Hematopoietic multipotent progenitor cell treated with erythropoietin and hydrocortisone succinate and interleukin-3 and kit ligand, for 4 days (in vitro differentiated cells): Measurements from ENCODE around the gene GLUL.
"Not testable (repeated sequence)": the region's sequence is repeated elsewhere in the genome, so short reads cannot be mapped to it uniquely, and the experiment has no call there.

Experiments used
- DNase-seq: peaks from one replicate; pipeline ENCODE4 v3.0.0-alpha.2; 2015

GLUL gene

DNA sequence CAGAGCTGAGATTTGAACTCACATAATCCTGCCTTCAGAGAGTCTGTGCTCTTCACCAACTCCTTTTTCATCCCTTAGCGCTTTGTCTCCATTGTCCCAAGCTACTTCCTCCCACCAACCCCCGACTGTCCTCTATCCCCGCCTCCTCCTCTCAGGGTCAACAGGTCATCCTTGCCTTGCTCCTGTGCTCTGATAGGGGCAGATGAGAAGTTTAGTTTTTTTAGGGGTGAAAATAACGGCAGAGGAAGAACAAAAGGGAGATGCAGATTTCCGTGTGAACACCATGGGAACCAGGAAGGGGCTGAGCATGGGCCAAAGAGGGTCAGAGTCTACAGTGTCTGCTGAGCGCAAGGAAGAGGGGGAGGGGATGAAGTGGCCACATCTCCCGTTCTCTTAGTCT is 31.9 kb downstream of the GLUL start:
- DNase-seq = no peak

DNA sequence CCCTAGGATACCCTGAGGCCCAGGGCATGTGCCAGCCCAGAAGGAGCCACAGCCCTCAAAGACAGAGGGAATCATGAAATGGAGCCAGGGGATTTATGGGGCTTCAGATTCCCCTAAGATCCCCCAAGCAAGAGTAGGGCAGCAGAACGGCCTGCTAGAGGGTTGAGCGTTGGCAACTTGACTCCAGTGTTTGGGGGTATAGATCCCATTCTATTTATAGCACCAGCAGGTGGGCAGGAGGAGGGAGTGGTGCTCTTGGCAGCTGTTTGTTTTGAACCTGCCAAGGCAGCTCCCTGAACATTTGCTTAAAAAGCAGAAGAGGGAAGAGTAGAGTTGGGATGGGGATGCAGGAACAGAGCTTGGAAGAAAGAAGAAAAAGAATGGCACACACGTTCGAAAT is 33.7 kb downstream of the GLUL start:
- no peak for DNase-seq

DNA sequence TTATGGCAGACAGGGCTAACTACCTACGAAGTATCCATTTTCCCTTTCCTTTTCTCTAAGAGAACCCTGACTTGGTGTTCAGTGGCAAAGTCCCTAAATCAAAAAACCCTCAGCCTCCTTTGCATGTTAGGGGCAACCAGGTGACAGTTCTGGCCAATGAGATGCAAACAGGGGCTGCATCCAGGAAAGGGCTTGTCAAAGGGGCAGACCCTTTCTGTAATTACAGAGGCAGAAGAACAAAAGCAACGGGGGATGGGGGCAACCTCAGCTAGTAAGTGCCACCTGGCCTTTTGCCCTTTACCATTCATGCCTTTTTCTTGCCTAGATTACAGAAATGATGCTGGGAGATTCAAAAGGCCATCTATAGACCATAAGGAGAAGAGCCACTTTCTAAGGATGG is 34.4 kb downstream of the GLUL start:
- DNase-seq = no peak

DNA sequence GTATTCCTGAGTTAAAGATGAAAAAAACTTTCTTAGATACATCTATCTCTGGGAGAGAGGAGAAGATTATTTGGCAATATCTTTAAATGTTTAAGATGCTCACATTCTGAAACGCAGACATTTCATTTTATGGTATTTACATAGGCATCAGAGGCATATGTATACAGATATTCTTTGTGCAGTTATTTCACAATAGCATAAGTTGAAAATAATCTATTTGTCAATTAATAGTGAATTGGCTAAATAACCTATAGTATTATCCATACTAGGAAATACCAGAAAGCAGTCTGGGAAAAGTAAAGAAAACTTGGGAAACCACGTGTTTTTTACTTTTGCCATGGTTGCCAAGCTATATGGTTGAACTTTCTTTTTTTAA is 35.9 kb downstream of the GLUL start:
- DNase-seq = no peak

DNA sequence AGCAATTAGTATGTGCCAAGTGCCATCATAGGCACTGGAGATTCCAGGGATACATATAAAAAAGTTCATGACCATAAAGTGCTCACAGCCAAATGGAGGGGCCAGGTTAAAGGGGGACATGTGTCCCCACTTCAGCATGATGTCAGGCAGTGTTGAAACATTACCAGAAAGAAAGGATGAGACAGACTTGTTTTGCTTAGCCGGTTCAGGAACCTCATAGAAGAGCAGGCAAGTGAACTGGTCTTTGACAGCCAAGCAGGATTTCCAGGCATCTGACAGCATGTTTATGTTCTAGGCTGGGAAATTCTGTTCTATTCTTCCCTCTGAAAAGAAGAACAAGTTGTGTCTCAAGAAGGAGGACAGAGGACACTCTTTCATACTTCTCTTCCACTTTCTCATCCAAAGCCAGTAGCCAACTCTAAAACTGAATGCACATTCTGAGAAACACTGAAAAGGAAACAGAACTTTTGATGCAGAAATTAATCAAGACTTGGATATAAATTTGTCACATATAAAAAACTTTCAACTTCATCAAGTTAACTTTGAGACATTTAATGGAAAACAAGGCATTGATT is 39.7 kb downstream of the GLUL start:
- no peak for DNase-seq

DNA sequence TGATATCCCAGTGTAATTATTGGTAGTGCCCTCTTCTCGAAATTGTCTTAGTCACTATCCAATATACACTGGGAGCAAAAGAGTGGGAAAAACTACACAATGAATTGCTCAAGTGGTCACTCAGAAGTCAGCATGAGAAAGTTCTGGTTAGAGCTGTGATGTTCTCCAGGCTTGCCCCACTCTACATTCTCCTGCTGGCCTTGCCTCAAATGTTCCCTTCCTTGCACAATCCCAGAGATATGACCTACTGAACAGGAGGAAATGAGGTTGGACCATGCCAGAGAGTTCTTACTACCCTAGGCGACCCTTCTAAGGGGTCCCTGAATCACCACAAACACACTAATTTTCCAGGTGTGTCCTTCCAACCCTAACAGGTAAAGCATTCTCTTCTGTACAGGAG is 40.8 kb downstream of the GLUL start:
- DNase-seq = no peak

DNA sequence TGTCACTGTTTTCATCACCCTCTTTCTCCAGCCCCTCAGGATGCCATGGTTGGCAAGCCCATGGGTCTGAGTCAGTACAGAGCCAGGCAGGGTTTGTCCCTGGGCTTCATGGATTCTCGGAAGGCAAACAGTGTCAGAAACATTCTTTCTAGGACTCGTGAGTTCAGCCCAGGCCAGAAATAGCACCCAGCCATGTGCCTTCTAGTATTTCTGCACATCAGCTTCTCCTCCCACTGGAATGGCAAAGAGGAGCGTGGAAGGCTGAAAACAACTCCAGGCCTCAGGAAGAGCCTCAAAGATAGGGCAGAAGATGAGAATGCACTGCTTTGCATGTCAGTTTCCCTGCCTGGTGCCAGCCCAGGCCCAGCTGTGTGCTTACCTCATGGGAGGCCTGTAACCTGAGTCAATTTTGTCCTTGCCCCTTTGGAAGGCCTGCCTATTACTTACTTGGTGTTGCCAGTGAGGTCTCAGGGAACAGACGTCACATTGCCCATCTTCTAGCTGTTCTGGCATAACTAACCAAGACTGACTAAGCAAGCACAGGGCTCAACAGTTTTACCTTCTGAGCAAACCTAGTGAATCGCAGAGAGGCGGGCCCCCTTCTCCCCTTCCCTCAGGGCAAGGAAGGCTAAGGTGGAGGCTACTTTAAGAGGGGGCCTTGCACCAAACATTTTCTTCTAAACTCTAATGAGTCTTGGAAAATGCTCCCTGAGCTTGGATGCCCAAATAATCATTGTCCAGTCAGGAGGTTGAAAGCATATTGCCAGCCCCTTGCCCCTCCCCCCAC is 42.4 kb downstream of the GLUL start:
- DNase-seq = no peak

DNA sequence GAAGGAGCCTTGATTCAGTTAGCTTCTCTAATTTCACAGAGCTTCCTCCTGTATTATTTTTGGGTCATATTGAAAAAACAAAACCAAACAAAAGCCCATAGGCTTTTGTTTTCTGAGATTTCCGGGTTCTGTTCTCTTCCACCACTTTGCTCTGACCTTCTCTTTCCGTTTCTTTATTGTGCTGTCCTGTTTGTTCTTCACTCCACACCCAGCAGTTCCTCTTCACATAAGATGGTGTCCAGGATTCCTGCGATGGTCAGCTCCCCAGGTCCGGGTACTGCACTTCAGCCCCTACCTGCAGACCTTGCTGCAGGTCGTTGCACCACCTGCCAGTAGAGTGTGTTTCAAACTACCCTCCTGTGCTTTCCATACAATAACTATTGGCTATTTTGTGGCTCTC is 44.6 kb downstream of the GLUL start:
- DNase-seq = no peak

DNA sequence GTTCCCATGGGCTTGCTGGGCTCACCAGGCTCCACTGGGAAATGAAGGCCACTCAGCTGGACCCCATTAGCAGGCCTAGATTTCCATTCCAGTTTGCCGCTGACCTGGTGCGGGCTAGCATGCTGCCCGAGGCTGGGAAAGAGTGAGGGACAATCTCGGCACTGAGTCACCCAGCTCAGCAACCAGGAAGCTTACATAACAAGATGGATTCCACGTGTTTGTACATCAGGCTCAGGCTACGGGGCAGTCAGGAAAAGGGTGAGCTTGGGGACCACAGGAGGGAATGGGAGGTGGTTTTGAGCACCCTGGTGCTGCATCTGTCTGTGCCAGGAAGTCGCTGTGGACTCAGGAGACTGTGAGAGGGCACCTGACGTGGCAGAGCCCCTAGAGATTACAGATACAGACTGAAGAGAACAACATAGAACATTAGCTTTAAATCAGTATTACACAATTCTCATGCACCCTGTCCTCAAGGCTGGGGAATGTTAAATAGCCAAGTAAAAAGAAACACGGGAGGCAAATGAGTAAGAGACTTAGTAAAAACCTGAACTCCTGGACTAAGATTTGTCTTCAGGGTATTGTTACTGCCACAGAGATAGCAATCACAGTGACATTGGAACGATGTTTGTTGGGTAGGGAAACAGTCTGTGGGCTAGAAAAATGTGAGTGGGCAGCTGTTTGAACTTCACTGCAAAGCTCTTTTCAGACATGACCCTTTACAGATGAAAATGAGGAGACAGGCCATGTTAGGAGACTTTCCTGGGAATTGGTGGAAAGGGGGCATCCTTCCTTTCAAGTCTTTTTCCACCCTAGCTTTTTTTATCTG is 51.1 kb downstream of the GLUL start:
- no peak for DNase-seq

DNA sequence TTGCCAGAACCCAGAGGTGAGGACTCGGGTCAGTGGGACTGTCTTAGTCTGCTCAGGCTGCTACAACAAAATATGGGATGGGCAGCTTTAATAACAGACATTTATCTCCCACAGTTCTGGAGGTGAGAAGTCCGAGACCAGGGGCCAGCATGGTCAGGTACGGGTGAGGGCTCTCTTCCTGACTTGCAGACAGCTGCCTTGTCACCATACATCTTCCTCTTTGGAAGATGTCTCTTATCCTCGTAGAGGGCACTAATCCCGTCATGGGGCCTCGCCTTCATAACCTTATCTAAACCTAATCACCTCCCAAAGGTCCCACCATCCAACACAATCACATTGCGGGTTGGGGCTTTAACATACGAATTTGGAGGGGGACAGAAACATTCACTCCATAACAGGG is 51.9 kb downstream of the GLUL start:
- no peak for DNase-seq

DNA sequence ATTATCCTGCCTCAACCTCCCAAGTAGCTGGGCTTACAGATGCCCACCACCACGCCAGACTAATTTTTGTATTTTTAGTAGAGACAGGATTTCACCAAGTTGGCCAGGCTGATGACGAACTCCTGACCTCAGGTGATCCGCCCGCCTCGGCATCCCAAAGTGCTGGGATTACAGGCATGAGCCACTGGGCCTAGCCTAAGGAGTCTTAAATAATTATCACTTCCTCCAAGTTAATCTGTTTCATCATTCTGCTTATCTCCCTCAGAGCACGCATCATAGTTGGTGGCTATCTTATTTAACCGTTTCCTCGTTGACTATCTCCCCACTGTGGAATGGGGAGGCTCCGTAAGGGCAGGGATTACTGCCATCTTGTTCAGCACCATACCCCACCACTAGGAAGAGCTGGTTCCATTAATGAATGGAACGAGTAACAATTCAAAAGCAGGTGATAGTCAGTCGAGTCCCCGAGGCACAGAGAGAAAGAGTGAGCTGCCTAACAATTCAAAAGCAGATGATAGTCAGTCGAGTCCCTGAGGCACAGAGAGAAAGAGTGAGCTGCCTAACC is 52.7 kb downstream of the GLUL start:
- DNase-seq = peak; percentile 76

DNA sequence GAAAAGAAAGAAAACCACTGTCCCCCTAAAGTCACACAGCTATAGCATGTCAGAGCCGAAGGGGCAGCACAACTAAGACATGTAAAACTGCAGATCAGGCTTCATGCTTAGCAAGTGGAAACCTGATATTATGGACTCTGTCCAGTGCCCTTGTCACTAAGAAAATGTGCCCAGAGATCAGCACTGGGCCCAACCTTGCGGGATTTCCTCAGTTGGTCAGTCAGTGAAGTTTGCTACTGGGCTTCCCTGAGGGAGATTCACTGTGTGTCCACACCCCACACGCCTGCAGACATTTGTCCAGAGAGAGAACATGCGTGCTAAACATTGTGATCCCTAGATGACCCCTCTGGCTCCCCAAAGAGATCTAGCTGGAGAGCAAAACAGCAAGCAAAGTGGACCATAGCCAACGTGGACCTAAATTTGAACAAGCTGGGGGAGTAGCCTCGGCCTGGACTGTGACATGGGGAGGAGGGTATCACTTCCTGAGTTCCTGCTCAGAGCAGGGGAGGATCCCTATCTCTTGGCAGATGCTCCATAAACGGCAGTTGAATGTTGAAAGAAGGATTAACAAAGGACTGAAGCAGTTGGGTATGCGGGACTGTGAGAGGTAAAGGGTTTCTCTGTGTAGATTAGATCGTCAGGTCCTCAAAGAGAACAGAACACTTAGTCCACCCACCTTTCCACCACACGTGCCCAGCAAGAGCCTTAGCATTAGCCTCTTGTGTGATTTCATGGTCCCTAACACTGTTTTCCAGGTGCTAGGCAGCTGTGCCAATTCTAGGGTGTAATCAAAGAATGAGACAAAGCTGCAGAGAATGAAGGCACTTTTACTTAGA is 53.6 kb downstream of the GLUL start:
- DNase-seq = peak; percentile 40

DNA sequence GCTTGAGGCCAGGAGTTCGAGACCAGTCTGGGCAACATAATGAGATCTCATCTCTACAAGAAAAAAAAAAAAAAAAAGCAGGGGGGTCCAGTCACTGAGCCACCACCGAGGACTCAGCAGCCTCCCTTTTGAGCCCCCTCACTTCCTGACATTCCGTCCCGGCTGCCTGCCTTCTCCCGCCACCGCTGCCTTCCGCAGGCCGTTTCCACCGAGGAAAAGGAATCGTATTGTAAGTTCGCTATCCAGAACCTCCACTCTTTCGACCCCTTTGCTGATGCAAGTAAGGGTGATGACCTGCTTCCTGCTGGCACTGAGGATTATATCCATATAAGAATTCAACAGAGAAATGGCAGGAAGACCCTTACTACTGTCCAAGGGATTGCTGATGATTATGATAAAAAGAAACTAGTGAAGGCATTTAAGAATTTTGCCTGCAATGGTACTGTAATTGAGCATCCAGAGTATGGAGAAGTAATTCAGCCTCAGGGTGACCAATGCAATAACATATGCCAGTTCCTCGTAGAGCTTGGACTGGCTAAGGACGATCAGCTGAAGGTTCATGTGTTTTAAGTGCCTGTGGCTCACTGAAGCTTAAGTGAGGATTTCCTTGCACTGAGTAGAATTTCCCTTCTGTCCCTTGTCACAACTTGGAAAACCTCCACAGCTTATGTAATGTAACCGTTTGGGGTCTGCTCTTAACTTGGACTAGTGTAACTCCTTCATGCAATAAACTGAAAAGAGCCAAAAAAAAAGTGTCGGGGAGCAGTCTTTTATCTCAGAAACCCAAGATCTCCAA is 55.6 kb downstream of the GLUL start:
- DNase-seq = peak; percentile 23

DNA sequence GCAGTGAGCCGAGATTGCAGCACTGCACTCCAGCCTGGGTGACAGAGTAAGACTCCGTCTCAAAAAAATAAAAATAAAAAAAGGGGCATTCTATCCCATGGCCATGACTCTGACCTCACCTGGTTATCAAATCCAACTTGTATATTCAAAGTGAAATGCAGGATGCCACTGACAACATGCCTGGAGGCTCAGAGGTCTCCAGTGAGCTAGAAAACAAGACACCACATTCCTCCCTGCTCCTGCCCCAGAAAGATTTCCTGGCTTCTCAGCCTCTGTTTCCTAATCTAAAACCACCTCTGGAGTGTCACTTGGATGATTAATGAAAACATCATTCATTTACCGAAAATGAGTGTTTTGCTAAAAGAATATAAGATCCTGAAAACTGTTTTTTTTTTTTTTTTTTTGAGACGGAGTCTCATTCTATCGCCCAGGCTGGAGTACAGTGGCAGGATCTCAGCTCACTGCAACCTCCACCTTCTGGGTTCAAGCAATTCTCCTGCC is 58.5 kb downstream of the GLUL start:
- not testable (repeated sequence) for DNase-seq

DNA sequence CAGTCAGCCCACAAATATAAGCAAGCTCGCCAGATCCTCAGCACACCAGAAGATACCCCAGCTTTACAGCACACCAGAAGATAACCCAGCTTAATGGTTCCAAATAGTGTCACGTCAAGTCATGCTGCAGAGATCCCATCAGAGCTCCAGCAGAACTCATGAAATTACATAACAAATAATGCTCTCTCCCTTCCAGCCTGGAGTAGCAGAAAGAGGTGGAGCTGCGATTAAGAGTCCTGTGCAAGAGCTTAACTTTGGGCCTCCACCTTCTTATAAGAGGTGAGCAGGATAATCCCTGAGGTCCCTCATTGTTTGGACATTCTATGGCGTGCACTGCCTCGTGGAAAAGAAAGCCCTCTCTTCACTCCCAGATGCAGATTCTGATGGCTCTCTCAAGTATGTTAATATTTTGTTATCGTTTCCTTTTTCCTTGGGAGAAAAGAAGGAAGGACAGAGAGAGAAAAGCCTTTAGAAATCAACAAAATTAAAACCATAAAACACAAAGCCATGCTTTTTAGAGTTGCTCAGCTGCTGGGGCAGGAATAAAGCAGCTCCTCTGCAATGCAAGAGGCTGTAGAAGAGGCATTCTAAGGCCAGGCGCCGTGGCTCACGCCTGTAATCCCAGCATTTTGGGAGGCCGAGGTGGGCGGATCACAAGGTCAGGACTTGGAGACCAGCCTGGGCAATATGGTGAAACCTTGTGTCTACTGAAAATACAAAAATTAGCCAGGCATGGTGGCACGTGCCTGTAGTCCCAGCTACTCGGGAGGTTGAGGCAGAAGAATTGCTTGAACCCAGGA is 59.1 kb downstream of the GLUL start:
- no peak for DNase-seq
